Mucosa of descending colon (tissue), 3 donors: ENCODE data around the gene ZNF580. TPM values are rescaled to one million over a fixed set of nuclear protein-coding genes. Genes with fewer than 3 reads are reported as not detected.

Source experiments
- ATAC-seq: fragments of 200-7000 bp; cut with Tn5 transposase; one replicate; pipeline ENCODE4 v1.9.1; 2020; ENCODE audit warnings: mild to moderate bottlenecking, moderate library complexity
- DNase-seq, 3 donors: peaks; one replicate each; pipeline ENCODE4 v3.0.0-alpha.2; 2020
- H3K36me3 ChIP-seq: fragments of 200-600 bp; one replicate; pipeline ENCODE4 v1.8.0; 2021; ENCODE audit warnings: low read depth, mild to moderate bottlenecking
- H3K4me1 ChIP-seq: fragments of 200-600 bp; one replicate; pipeline ENCODE4 v1.8.0; 2021; ENCODE audit warnings: low read depth, mild to moderate bottlenecking
- H3K4me3 ChIP-seq: fragments of 200-600 bp; one replicate; pipeline ENCODE4 v1.8.0; 2021; ENCODE audit warnings: mild to moderate bottlenecking
- H3K9me3 ChIP-seq: fragments of 200-600 bp; one replicate; pipeline ENCODE4 v1.8.0; 2021; ENCODE audit warnings: mild to moderate bottlenecking
- intact Hi-C, 2 donors: fragments of 100-400 bp; cut with DNase I in 1 of 2; cut with micrococcal nuclease in 1 of 2; formaldehyde crosslinking; loops; one replicate each; pipeline versions ENCODE4 v1.11.0 to v1.11.1; 2022; cut with DNase I, micrococcal nuclease
- total RNA-seq, 3 donors: library from RNA; stranded (reverse); fragmentation: NEBNext Ultra II Directional in 2 of 3; extraction: Animal tissue kit (Norgen Biotek cat#: 25700) in 2 of 3; gene quantifications; one replicate each; pipeline versions ENCODE4 v1.2.1 to v1.2.4, GENCODE V29; 2021 to 2023
- TF ChIP-seq, protein P1 (sequence below): fragments of 200-600 bp; IDR thresholded peaks from one replicate; pipeline ENCODE4 v1.8.0; 2022; ENCODE audit warnings: antibody characterized with exemption, mild to moderate bottlenecking
- donor health status: DM: no; HTN: no; CAD: no; lungs with moderate emphysema.
- donor health status: DM: no; HTN: no; CAD: no.
- donor health status: DM: no; HTN: yes; CAD: no.

ZNF580 gene
- total RNA-seq, 3 donors from 2014 or later = 29.6 to 46.0 (median 31.6) TPM

- TF ChIP-seq, protein P1, sequence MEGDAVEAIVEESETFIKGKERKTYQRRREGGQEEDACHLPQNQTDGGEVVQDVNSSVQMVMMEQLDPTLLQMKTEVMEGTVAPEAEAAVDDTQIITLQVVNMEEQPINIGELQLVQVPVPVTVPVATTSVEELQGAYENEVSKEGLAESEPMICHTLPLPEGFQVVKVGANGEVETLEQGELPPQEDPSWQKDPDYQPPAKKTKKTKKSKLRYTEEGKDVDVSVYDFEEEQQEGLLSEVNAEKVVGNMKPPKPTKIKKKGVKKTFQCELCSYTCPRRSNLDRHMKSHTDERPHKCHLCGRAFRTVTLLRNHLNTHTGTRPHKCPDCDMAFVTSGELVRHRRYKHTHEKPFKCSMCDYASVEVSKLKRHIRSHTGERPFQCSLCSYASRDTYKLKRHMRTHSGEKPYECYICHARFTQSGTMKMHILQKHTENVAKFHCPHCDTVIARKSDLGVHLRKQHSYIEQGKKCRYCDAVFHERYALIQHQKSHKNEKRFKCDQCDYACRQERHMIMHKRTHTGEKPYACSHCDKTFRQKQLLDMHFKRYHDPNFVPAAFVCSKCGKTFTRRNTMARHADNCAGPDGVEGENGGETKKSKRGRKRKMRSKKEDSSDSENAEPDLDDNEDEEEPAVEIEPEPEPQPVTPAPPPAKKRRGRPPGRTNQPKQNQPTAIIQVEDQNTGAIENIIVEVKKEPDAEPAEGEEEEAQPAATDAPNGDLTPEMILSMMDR = no peak
- DNase-seq = peak in 2 of 3 donors; percentile 36 to 53
- Histone ChIP-seq H3K4me1 (peaks cover 75% of the 10 kb centered on the region), H3K36me3 (no peaks in the 10 kb centered on the region), H3K4me3 (no peak overlapping the region), H3K9me3 (no peaks in the 10 kb centered on the region)
- no peak for ATAC-seq
- intact Hi-C loops = no loop called here
Observed at GRCh38 chr19:55686311-55687050, 45.7 kb downstream of the ZNF580 start.

- H3K36me3 ChIP-seq = no peaks in the 10 kb centered on the region
- no peak overlapping the region for H3K4me3 ChIP-seq
- peak; percentile 71 to 87 (median 81) for DNase-seq
- peaks cover 67% of the 10 kb centered on the region for H3K4me1 ChIP-seq
- intact Hi-C loops = no loop called here
- ATAC-seq = peak; percentile 38
- no peaks in the 10 kb centered on the region for H3K9me3 ChIP-seq
- TF ChIP-seq, protein P1 = no peak
Observed at GRCh38 chr19:55687281-55688201, 46.7 kb downstream of the ZNF580 start.

- Histone ChIP-seq H3K9me3 (no peaks in the 10 kb centered on the region), H3K4me1 (peaks cover 56% of the 10 kb centered on the region), H3K36me3 (no peaks in the 10 kb centered on the region), H3K4me3 (no peak overlapping the region)
- TF ChIP-seq, protein P1 = no peak
- DNase-seq = peak; percentile 91 to 92 (median 92)
- ATAC-seq = peak; percentile 83
- intact Hi-C loops = no loop called here
Observed at GRCh38 chr19:55688422-55689218, 47.8 kb downstream of the ZNF580 start.

- H3K4me3 ChIP-seq = no peak overlapping the region
- H3K36me3 ChIP-seq = no peaks in the 10 kb centered on the region
- DNase-seq = peak in 2 of 3 donors; percentile 51 to 53
- intact Hi-C loops = no loop called here
- peaks cover 50% of the 10 kb centered on the region for H3K4me1 ChIP-seq
- no peak for ATAC-seq
- TF ChIP-seq, protein P1 = no peak
- no peaks in the 10 kb centered on the region for H3K9me3 ChIP-seq
Observed at GRCh38 chr19:55689411-55690108, 48.8 kb downstream of the ZNF580 start.
